Measurements from ENCODE around the gene TSEN34.

TSEN34 gene

GRCh38 chr19:54147676-54148075 is 43.4 kb upstream of the TSEN34 start:
- Histone ChIP-seq H2BK5ac (ENCODE audit: low read depth, low read length, poor library complexity, severe bottlenecking) (no peak overlapping the region), H3K23ac (ENCODE audit: low read length in 2 of 2) (no peak overlapping the region), H2AK5ac (ENCODE audit: low read length, severe bottlenecking) (no peak overlapping the region), H3K79me1 (replicated peaks; ENCODE audit: low read length, poor library complexity, severe bottlenecking) (peaks cover 62% of the 10 kb centered on the region), H2BK15ac (ENCODE audit: low read depth, poor library complexity, severe bottlenecking) (no peak overlapping the region), H3K4me3 (ENCODE audit: insufficient read depth in 1 of 2, low read depth in 1 of 2, low read length in 2 of 2) (no peak overlapping the region), H3K9ac (ENCODE audit: low read length) (peak overlapping the region; percentile 36), H3K27ac (ENCODE audit: low read length, poor library complexity, severe bottlenecking) (no peak overlapping the region), H4K8ac (ENCODE audit: low read length) (no peak overlapping the region), H2BK120ac (ENCODE audit: low read depth, low read length) (no peak overlapping the region), H3K18ac (ENCODE audit: low read depth in 1 of 2, low read length in 2 of 2) (no peak overlapping the region), H2BK12ac (ENCODE audit: low read length in 2 of 2) (no peak overlapping the region), H3K4me1 (ENCODE audit: control insufficient read depth, insufficient read depth, low read depth, low read length) (peaks cover 6% of the 10 kb centered on the region), H3K14ac (ENCODE audit: low read length in 2 of 2) (no peak overlapping the region), H3K4me2 (ENCODE audit: low read length, poor library complexity, severe bottlenecking) (no peak overlapping the region), H4K91ac (ENCODE audit: low read length) (no peak overlapping the region), H3K4ac (ENCODE audit: low read depth in 1 of 2, low read length in 2 of 2) (no peak overlapping the region), H3K9me3 (ENCODE audit: control insufficient read depth, low read length) (no peaks in the 10 kb centered on the region), H3K36me3 (ENCODE audit: control insufficient read depth in 1 of 2, insufficient read depth in 2 of 2, low read depth in 1 of 2, low read length in 2 of 2) (peaks cover 93 to 98% of the 10 kb centered on the region in 2 experiments), H2AFZ (ENCODE audit: low read depth, low read length) (no peak overlapping the region), H3K27me3 (ENCODE audit: control insufficient read depth in 1 of 2, insufficient read depth in 1 of 2, low read length in 2 of 2) (no peaks in the 10 kb centered on the region)
- WGBS: 73% methylated on average over 2 of the region's 3 CpGs
- peak; percentile 53 for DNase-seq

GRCh38 chr19:54148158-54148557 is 43.0 kb upstream of the TSEN34 start:
- no peak overlapping the region for H2AFZ ChIP-seq (ENCODE audit: low read depth, low read length)
- H2BK5ac ChIP-seq (ENCODE audit: low read depth, low read length, poor library complexity, severe bottlenecking): no peak overlapping the region
- no peak overlapping the region for H3K4me3 ChIP-seq (ENCODE audit: insufficient read depth in 1 of 2, low read depth in 1 of 2, low read length in 2 of 2)
- no peak overlapping the region for H2BK15ac ChIP-seq (ENCODE audit: low read depth, poor library complexity, severe bottlenecking)
- H3K27ac ChIP-seq (ENCODE audit: low read length, poor library complexity, severe bottlenecking): no peak overlapping the region
- 93% methylated on average over 19 of the region's 19 CpGs for WGBS
- no peaks in the 10 kb centered on the region for H3K27me3 ChIP-seq (ENCODE audit: control insufficient read depth in 1 of 2, insufficient read depth in 1 of 2, low read length in 2 of 2)
- no peak for DNase-seq
- H4K91ac ChIP-seq (ENCODE audit: low read length): no peak overlapping the region
- no peak overlapping the region for H3K23ac ChIP-seq (ENCODE audit: low read length in 2 of 2)
- H2AK5ac ChIP-seq (ENCODE audit: low read length, severe bottlenecking): no peak overlapping the region
- H3K4me1 ChIP-seq (ENCODE audit: control insufficient read depth, insufficient read depth, low read depth, low read length): peaks cover 4% of the 10 kb centered on the region
- peaks cover 62% of the 10 kb centered on the region for H3K79me1 ChIP-seq (replicated peaks; ENCODE audit: low read length, poor library complexity, severe bottlenecking)
- H3K18ac ChIP-seq (ENCODE audit: low read depth in 1 of 2, low read length in 2 of 2): no peak overlapping the region
- H3K36me3 ChIP-seq (ENCODE audit: control insufficient read depth in 1 of 2, insufficient read depth in 2 of 2, low read depth in 1 of 2, low read length in 2 of 2): peaks cover 93 to 98% of the 10 kb centered on the region in 2 experiments
- H2BK120ac ChIP-seq (ENCODE audit: low read depth, low read length): no peak overlapping the region
- H3K9ac ChIP-seq (ENCODE audit: low read length): no peak overlapping the region
- no peak overlapping the region for H3K4ac ChIP-seq (ENCODE audit: low read depth in 1 of 2, low read length in 2 of 2)
- H3K4me2 ChIP-seq (ENCODE audit: low read length, poor library complexity, severe bottlenecking): no peak overlapping the region
- no peak overlapping the region for H3K14ac ChIP-seq (ENCODE audit: low read length in 2 of 2)
- H2BK12ac ChIP-seq (ENCODE audit: low read length in 2 of 2): no peak overlapping the region
- H3K9me3 ChIP-seq (ENCODE audit: control insufficient read depth, low read length): no peaks in the 10 kb centered on the region
- no peak overlapping the region for H4K8ac ChIP-seq (ENCODE audit: low read length)

- Histone ChIP-seq H3K79me1 (replicated peaks; ENCODE audit: low read length, poor library complexity, severe bottlenecking) (peaks cover 57% of the 10 kb centered on the region), H2BK12ac (ENCODE audit: low read length in 2 of 2) (no peak overlapping the region), H3K23ac (ENCODE audit: low read length in 2 of 2) (no peak overlapping the region), H3K4me1 (ENCODE audit: control insufficient read depth, insufficient read depth, low read depth, low read length) (peaks cover 5% of the 10 kb centered on the region), H3K18ac (ENCODE audit: low read depth in 1 of 2, low read length in 2 of 2) (no peak overlapping the region), H2AK5ac (ENCODE audit: low read length, severe bottlenecking) (no peak overlapping the region), H3K27me3 (ENCODE audit: control insufficient read depth in 1 of 2, insufficient read depth in 1 of 2, low read length in 2 of 2) (no peaks in the 10 kb centered on the region), H4K8ac (ENCODE audit: low read length) (no peak overlapping the region), H3K27ac (ENCODE audit: low read length, poor library complexity, severe bottlenecking) (no peak overlapping the region), H2BK15ac (ENCODE audit: low read depth, poor library complexity, severe bottlenecking) (no peak overlapping the region), H3K9me3 (ENCODE audit: control insufficient read depth, low read length) (no peaks in the 10 kb centered on the region), H3K4me2 (ENCODE audit: low read length, poor library complexity, severe bottlenecking) (no peak overlapping the region), H3K4me3 (ENCODE audit: insufficient read depth in 1 of 2, low read depth in 1 of 2, low read length in 2 of 2) (no peak overlapping the region), H2BK120ac (ENCODE audit: low read depth, low read length) (no peak overlapping the region), H3K4ac (ENCODE audit: low read depth in 1 of 2, low read length in 2 of 2) (no peak overlapping the region), H2BK5ac (ENCODE audit: low read depth, low read length, poor library complexity, severe bottlenecking) (no peak overlapping the region), H4K91ac (ENCODE audit: low read length) (no peak overlapping the region), H2AFZ (ENCODE audit: low read depth, low read length) (no peak overlapping the region), H3K36me3 (ENCODE audit: control insufficient read depth in 1 of 2, insufficient read depth in 2 of 2, low read depth in 1 of 2, low read length in 2 of 2) (peaks cover 92 to 98% of the 10 kb centered on the region in 2 experiments), H3K14ac (ENCODE audit: low read length in 2 of 2) (no peak overlapping the region), H3K9ac (ENCODE audit: low read length) (no peak overlapping the region)
- 96% methylated on average over 12 of the region's 12 CpGs for WGBS
- no peak for DNase-seq
Measured at GRCh38 chr19:54149021-54149812, 41.9 kb upstream of the TSEN34 start.

DNA sequence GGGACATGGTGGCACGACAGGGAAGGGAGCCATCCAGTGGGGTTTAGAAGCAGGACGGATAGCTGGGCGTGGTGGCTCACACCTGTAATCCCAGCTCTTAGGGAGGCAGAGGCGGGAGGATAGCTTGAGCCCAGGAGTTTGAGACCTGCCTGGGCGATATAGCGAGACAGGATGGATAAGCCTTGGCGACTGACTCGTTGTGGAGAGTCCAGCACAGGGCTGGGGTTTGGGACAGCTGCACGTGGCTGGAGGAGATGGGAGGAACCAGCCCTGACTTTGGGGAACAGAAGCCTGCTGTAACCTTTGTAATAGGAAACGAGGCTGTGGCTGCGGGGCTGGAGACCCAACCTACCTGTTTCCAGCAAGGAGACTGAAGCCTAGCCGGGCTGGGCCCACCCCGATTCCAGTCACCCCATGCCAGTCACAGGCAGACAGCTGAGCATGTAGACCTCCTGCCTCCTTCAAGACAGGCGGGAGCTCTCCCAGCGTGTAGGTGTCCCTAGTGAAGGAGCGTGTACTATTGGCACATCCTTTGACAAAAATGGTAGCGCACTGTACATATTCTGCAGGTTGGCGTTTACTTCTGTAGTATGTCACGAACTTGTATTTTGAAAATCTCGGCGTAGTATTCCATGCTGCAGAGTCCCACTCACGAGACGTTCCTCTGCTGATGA is 39.6 kb upstream of the TSEN34 start:
- Histone ChIP-seq H2BK15ac (ENCODE audit: low read depth, poor library complexity, severe bottlenecking) (no peak overlapping the region), H3K14ac (ENCODE audit: low read length in 2 of 2) (no peak overlapping the region), H3K18ac (ENCODE audit: low read depth in 1 of 2, low read length in 2 of 2) (no peak overlapping the region), H3K23ac (ENCODE audit: low read length in 2 of 2) (no peak overlapping the region), H3K9me3 (ENCODE audit: control insufficient read depth, low read length) (no peaks in the 10 kb centered on the region), H3K79me1 (replicated peaks; ENCODE audit: low read length, poor library complexity, severe bottlenecking) (peaks cover 46% of the 10 kb centered on the region), H3K36me3 (ENCODE audit: control insufficient read depth in 1 of 2, insufficient read depth in 2 of 2, low read depth in 1 of 2, low read length in 2 of 2) (peaks cover 88 to 94% of the 10 kb centered on the region in 2 experiments), H4K91ac (ENCODE audit: low read length) (no peak overlapping the region), H3K4me2 (ENCODE audit: low read length, poor library complexity, severe bottlenecking) (no peak overlapping the region), H2BK5ac (ENCODE audit: low read depth, low read length, poor library complexity, severe bottlenecking) (no peak overlapping the region), H2BK120ac (ENCODE audit: low read depth, low read length) (no peak overlapping the region), H3K27me3 (ENCODE audit: control insufficient read depth in 1 of 2, insufficient read depth in 1 of 2, low read length in 2 of 2) (no peaks in the 10 kb centered on the region), H3K4me3 (ENCODE audit: insufficient read depth in 1 of 2, low read depth in 1 of 2, low read length in 2 of 2) (no peak overlapping the region), H2AK5ac (ENCODE audit: low read length, severe bottlenecking) (no peak overlapping the region), H3K9ac (ENCODE audit: low read length) (no peak overlapping the region), H4K8ac (ENCODE audit: low read length) (no peak overlapping the region), H3K4me1 (ENCODE audit: control insufficient read depth, insufficient read depth, low read depth, low read length) (peaks cover 5% of the 10 kb centered on the region), H2AFZ (ENCODE audit: low read depth, low read length) (no peak overlapping the region), H3K27ac (ENCODE audit: low read length, poor library complexity, severe bottlenecking) (no peak overlapping the region), H2BK12ac (ENCODE audit: low read length in 2 of 2) (no peak overlapping the region), H3K4ac (ENCODE audit: low read depth in 1 of 2, low read length in 2 of 2) (no peak overlapping the region)
- WGBS: 96% methylated on average over 23 of the region's 23 CpGs
- no peak for DNase-seq

Data from mesenchymal stem cell (in vitro differentiated cells and primary cell).